ENCODE results near the gene MORC2.

Gene MORC2

GRCh38 chr22:30948930-30949342 lies 19.6 kb downstream of the MORC2 start:
- no peak for DNase-seq

DNA sequence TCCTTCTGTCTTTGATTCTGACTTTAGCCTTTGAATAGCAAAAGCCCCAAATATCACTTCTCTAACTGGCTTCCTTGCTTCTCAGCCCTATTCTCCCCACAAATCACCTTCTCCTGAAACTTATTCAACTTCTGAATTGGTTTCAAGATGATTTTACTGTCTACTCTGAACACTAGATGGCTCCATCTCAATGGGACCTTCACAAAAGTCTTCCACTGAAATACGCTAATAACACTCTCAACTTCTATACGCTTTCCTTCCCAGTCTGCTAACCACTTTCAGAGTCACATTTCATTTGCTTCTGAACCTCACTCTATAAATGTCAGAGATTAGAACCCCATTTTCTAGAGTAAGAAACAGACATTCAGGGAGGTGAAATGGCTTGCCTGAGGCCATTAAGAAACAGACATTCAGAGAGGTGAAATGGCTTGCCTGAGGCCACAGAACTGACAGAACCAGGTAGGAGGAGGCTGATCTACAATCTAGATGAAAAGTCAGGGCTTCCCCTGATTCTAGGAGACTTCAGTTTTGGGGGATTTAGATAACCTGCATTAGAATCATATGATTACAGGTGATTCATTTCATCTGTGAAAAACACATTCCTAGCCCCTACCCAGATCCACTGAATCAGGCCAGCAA lies 20.6 kb downstream of the MORC2 start:
- peak; percentile 18 for DNase-seq

DNA sequence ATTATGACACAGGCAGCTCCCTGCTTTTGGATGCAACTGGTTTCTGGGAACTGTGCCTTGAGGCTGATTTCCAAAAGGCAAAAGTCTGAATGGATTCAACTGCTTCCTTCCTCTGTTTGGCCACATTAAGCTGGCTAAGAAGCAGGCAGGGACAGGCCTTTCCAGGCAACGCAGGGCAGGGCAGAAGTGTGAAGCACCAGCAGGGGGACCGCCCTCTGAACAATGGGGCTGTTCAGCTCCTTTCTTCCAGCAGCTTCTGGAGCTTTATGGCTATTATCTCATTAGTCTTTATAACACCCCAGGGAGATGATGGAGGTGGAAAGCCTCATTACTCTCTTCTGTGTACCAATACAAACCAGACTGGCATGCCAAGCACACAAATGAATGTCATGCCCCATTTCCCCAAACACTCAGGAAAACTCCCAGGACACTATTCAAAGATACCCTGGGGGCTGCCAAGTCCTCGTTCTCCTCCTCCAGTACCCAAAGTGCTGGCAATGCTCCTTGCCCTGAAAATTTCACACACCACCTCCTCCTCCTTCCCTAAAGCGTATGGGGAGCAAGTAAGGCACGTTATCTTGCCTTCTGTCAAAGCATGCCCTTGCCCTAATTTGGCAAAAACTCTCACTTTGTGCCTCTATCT lies 21.3 kb downstream of the MORC2 start:
- peak; percentile 45 for DNase-seq

DNA sequence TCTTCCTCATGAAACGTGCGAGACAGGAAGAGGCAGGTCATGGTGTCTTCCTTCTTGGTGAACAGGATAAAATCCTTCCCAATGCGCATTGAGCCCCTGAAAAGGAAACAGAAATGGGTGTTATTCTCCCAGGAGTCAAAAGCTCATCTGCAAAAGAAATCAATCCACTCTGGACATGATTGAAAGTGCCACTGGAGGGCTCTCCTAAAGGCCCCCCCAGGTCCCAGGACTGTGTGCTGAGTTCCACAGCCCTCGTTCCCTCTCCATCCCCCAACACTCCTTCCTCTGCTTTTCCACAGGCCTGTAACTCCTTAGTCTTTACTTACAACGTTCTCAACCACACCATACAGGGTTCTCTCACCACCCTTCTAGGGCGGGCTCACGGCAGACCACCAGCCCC lies 22.2 kb downstream of the MORC2 start:
- no peak for DNase-seq

- no peak for DNase-seq
These were observed 22.9 kb downstream of the MORC2 start for GRCh38 chr22:30945653-30946052.

GRCh38 chr22:30944986-30945385 lies 23.6 kb downstream of the MORC2 start:
- no peak for DNase-seq

DNA sequence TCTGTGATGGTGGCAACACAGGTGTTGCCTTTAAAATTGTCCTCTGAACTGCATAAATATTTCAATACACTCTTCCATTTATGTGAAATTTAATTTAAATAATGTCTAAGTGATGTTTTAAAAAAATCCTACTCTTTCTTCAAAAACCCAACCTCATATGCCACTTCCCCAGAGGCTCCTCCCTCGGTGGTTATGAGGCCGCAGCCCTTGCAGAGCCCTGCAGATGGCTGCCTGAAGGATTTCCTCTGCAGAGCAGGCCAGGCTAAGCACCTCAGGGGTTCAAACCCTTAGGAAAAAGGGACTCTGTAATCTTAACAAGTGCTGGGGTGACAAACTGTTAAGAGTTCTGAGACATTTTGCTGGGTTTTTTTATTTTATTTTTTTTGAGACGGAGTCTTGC lies 25.2 kb downstream of the MORC2 start:
- no peak for DNase-seq

DNA sequence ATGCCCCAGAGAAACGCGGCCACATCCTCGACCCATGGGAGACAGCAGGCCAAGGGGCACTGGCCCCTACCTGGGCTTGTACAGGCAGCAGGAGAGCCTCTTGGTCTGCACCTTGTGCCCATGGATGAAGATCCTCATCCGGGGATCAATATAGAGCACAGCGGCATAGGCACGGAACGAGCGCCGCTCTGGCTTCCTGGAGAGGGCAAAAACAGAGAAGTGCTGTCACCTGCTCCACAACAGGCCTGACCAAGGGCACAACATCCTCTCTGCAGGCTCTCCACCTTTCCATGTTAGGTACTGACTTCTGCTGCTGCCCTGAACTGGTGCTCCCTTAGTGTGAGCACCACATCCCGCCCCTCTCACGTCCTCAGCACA lies 27.2 kb downstream of the MORC2 start:
- DNase-seq, result no peak

GRCh38 chr22:30940685-30941362 lies 27.8 kb downstream of the MORC2 start:
- DNase-seq, result no peak

DNA sequence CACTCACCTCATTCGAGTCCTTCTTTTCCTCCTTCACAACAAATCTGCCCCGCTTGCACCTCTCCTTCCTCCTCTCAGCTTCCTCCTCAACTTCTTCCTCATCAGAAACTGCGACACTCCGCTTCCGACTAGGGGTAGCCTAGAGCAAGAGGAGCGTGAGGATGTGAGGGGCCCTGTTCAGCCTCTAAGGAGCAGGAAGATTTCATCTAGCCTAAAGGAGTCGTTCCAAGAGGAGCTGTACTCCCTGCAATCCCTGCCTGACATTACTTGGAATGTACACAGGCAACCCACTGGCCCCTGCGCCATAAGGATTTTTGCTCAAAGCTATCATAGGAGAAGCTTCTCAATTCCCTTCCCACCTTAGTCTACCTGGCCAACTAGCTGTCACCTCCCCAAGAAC lies 34.5 kb downstream of the MORC2 start:
- DNase-seq, result no peak

- no peak for DNase-seq
These were observed 35.1 kb downstream of the MORC2 start for GRCh38 chr22:30933457-30933856.

GRCh38 chr22:30932661-30933060 lies 35.9 kb downstream of the MORC2 start:
- no peak for DNase-seq

DNA sequence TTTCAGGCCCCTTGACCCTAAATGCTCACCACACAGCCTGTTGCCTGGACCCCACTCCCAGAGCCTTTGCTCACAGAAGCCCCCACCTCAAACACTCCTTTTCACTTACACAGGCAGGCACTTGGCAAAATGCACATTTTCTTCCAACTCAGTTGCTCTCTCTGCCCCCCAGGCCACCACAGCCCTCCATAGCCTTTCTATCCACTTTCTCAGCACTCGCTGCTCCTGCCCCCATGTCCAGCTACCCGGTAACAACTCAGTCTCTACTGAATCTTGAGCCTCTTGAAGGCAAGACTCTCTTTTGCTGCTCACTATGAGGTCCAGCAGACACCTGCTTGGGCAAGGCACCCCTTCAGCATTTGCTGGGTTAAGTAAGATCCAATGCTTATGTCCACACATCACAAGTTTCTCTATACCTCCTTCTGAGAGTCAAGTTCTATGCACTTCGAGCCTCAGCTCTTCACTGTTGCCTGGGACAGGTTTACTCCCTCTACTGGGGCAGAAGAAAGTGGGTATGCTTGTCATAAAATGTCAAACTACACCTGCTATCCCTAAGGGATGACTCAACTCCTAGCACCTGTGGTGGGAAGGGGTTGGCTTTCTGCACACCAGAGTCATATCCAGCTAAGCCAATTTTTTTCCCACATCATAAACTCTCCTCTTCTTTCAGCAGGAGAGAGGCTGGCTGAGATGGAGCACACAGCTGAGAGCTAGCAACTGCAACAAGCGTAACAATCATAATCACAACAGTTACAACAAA lies 36.9 kb downstream of the MORC2 start:
- DNase-seq, result no peak

- DNase-seq, result no peak
These were observed 38.3 kb downstream of the MORC2 start for GRCh38 chr22:30930228-30930627.

- no peak for DNase-seq
These were observed 40.2 kb downstream of the MORC2 start for GRCh38 chr22:30928401-30928800.

GRCh38 chr22:30927806-30928205 lies 40.8 kb downstream of the MORC2 start:
- no peak for DNase-seq

GRCh38 chr22:30926706-30927105 lies 41.9 kb downstream of the MORC2 start:
- DNase-seq, result no peak

DNA sequence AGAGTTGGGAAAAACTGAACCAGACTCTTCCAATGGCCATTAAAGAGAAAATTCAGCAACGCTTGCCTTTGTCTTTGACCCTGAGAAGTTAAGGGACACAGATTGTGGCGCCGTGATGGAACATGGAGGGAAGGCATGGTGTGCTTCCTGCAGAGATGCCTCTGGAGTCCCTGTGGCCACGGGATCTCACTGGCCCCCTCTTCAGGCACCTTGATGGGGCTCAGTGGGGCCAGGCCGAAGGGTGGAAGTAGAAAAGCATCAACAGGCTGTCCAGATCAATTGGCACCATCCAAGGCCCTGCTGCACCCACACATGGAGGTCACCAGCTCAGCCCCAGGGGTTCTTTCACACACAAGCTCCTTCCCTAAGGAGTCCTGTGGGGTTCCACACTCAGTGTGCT lies 42.9 kb downstream of the MORC2 start:
- no peak for DNase-seq

- DNase-seq, result no peak
These were observed 45.2 kb downstream of the MORC2 start for GRCh38 chr22:30923168-30923900.

GRCh38 chr22:30922151-30922611 lies 46.4 kb downstream of the MORC2 start:
- DNase-seq, result no peak

DNA sequence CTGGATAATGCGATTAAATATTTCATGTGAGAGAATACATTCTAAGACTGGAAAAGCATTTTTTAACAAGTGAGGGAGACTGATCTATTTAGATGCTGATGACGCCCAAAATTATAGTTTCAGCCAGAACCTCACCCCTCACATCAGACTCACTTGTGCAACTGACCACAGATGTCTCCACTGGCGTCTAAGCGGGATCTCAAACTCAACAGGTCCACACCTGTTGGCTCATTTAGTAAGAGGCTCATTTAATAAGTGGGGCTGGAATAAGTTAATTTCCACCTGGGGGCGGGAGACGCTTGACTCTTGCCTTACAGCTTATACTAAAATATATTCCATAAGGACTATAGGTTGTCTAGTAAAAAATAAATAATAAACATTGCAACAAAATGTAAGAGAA lies 47.5 kb downstream of the MORC2 start:
- DNase-seq, result no peak

DNA sequence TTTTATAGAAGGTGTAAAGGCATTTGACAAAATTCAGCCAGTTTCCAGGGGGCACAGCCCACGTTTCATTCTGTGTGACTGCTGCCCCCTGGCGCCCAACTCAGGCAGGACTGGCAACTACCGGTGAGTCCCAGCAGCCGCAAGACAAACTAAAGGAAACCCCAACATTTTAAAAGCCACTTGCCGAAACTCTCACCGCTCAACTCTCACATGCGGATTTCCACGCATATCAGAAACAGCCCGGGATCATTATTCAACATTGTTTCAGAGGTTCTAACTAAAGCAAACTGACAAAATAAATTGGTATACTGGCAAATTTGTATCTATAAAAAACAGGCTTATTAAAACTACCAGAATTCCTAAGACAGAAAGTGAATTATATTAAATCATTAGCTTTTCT lies 48.2 kb downstream of the MORC2 start:
- peak; percentile 29 for DNase-seq

GRCh38 chr22:30919973-30920372 lies 48.6 kb downstream of the MORC2 start:
- no peak for DNase-seq
